ENCODE measurements around the gene PRKAG2. TPM values are rescaled to one million over a fixed set of nuclear protein-coding genes. Genes with fewer than 3 reads are reported as not detected.
"Not testable (repeated sequence)": the region's sequence is repeated elsewhere in the genome, so short reads cannot be mapped to it uniquely, and the experiment has no call there.

Gene PRKAG2
- polyA plus RNA-seq, 2 donors = 9.0 to 11.2 TPM

GRCh38 chr7:151752816-151753595 lies 123.9 kb downstream of the PRKAG2 start:
- no peaks in the 10 kb centered on the region for H3K9me3 ChIP-seq (ENCODE audit: control insufficient read depth in 2 of 2, insufficient read depth in 1 of 2, low read depth in 1 of 2, low read length in 1 of 2)
- H3K4me3 ChIP-seq (ENCODE audit: low read depth in 1 of 2, low read length in 2 of 2) = no peak overlapping the region
- H3K36me3 ChIP-seq (ENCODE audit: control insufficient read depth in 2 of 2, insufficient read depth in 2 of 2, low read length in 1 of 2) = no peaks in the 10 kb centered on the region
- WGBS, 2 donors = 95 to 96% methylated on average over 19 of the region's 19 CpGs
- no peak overlapping the region for H3K27ac ChIP-seq (ENCODE audit: low read depth in 2 of 2, low read length in 1 of 2)
- H3K4me1 ChIP-seq (ENCODE audit: control insufficient read depth in 2 of 2, insufficient read depth in 2 of 2, low read length in 1 of 2) = peaks cover 8 to 10% of the 10 kb centered on the region in 2 donors
- no peaks in the 10 kb centered on the region for H3K27me3 ChIP-seq (ENCODE audit: control insufficient read depth in 1 of 2, insufficient read depth in 2 of 2, low read length in 2 of 2)

GRCh38 chr7:151752037-151752436 lies 124.9 kb downstream of the PRKAG2 start:
- Histone ChIP-seq H3K4me3 (ENCODE audit: low read depth in 1 of 2, low read length in 2 of 2) (no peak overlapping the region), H3K9me3 (ENCODE audit: control insufficient read depth in 2 of 2, insufficient read depth in 1 of 2, low read depth in 1 of 2, low read length in 1 of 2) (no peaks in the 10 kb centered on the region), H3K27ac (ENCODE audit: low read depth in 2 of 2, low read length in 1 of 2) (no peak overlapping the region), H3K36me3 (ENCODE audit: control insufficient read depth in 2 of 2, insufficient read depth in 2 of 2, low read length in 1 of 2) (no peaks in the 10 kb centered on the region), H3K27me3 (ENCODE audit: control insufficient read depth in 1 of 2, insufficient read depth in 2 of 2, low read length in 2 of 2) (no peaks in the 10 kb centered on the region), H3K4me1 (ENCODE audit: control insufficient read depth in 2 of 2, insufficient read depth in 2 of 2, low read length in 1 of 2) (peaks cover 8 to 10% of the 10 kb centered on the region in 2 donors)
- WGBS, 2 donors = 97% methylated on average over 8 of the region's 8 CpGs

GRCh38 chr7:151748733-151749132 lies 128.2 kb downstream of the PRKAG2 start:
- no peak overlapping the region for H3K27ac ChIP-seq (ENCODE audit: low read depth in 2 of 2, low read length in 1 of 2)
- WGBS, 2 donors = 94 to 96% methylated on average over 15 of the region's 15 CpGs
- no peaks in the 10 kb centered on the region for H3K36me3 ChIP-seq (ENCODE audit: control insufficient read depth in 2 of 2, insufficient read depth in 2 of 2, low read length in 1 of 2)

GRCh38 chr7:151748021-151748420 lies 128.9 kb downstream of the PRKAG2 start:
- 82 to 84% methylated on average over 5 of the region's 5 CpGs for WGBS, 2 donors
- not testable (repeated sequence) for H3K9me3 ChIP-seq (ENCODE audit: control insufficient read depth in 2 of 2, insufficient read depth in 1 of 2, low read depth in 1 of 2, low read length in 1 of 2); H3K27ac ChIP-seq (ENCODE audit: low read depth in 2 of 2, low read length in 1 of 2); H3K27me3 ChIP-seq (ENCODE audit: control insufficient read depth in 1 of 2, insufficient read depth in 2 of 2, low read length in 2 of 2); H3K36me3 ChIP-seq (ENCODE audit: control insufficient read depth in 2 of 2, insufficient read depth in 2 of 2, low read length in 1 of 2); H3K4me1 ChIP-seq (ENCODE audit: control insufficient read depth in 2 of 2, insufficient read depth in 2 of 2, low read length in 1 of 2); H3K4me3 ChIP-seq (ENCODE audit: low read depth in 1 of 2, low read length in 2 of 2)

More at GRCh38 chr7:151748733-151749132, 128.2 kb downstream of the PRKAG2 start:
- H3K4me1 ChIP-seq (ENCODE audit: control insufficient read depth in 2 of 2, insufficient read depth in 2 of 2, low read length in 1 of 2) = no peaks in the 10 kb centered on the region
- no peak overlapping the region for H3K4me3 ChIP-seq (ENCODE audit: low read depth in 1 of 2, low read length in 2 of 2)
- H3K9me3 ChIP-seq (ENCODE audit: control insufficient read depth in 2 of 2, insufficient read depth in 1 of 2, low read depth in 1 of 2, low read length in 1 of 2) = no peaks in the 10 kb centered on the region
- no peaks in the 10 kb centered on the region for H3K27me3 ChIP-seq (ENCODE audit: control insufficient read depth in 1 of 2, insufficient read depth in 2 of 2, low read length in 2 of 2)

GRCh38 chr7:151745706-151746105 lies 131.2 kb downstream of the PRKAG2 start:
- Histone ChIP-seq H3K4me1 (ENCODE audit: control insufficient read depth in 2 of 2, insufficient read depth in 2 of 2, low read length in 1 of 2) (no peaks in the 10 kb centered on the region), H3K27ac (ENCODE audit: low read depth in 2 of 2, low read length in 1 of 2) (no peak overlapping the region), H3K9me3 (ENCODE audit: control insufficient read depth in 2 of 2, insufficient read depth in 1 of 2, low read depth in 1 of 2, low read length in 1 of 2) (no peaks in the 10 kb centered on the region), H3K4me3 (ENCODE audit: low read depth in 1 of 2, low read length in 2 of 2) (no peak overlapping the region), H3K27me3 (ENCODE audit: control insufficient read depth in 1 of 2, insufficient read depth in 2 of 2, low read length in 2 of 2) (no peaks in the 10 kb centered on the region), H3K36me3 (ENCODE audit: control insufficient read depth in 2 of 2, insufficient read depth in 2 of 2, low read length in 1 of 2) (no peaks in the 10 kb centered on the region)
- WGBS, 2 donors = 79 to 89% methylated on average over 11 of the region's 11 CpGs

- Histone ChIP-seq H3K9me3 (ENCODE audit: control insufficient read depth in 2 of 2, insufficient read depth in 1 of 2, low read depth in 1 of 2, low read length in 1 of 2) (no peaks in the 10 kb centered on the region), H3K4me1 (ENCODE audit: control insufficient read depth in 2 of 2, insufficient read depth in 2 of 2, low read length in 1 of 2) (no peaks in the 10 kb centered on the region), H3K4me3 (ENCODE audit: low read depth in 1 of 2, low read length in 2 of 2) (no peak overlapping the region), H3K27ac (ENCODE audit: low read depth in 2 of 2, low read length in 1 of 2) (no peak overlapping the region), H3K27me3 (ENCODE audit: control insufficient read depth in 1 of 2, insufficient read depth in 2 of 2, low read length in 2 of 2) (no peaks in the 10 kb centered on the region), H3K36me3 (ENCODE audit: control insufficient read depth in 2 of 2, insufficient read depth in 2 of 2, low read length in 1 of 2) (no peaks in the 10 kb centered on the region)
- 71 to 87% methylated on average over 33 of the region's 33 CpGs for WGBS, 2 donors
Observed at GRCh38 chr7:151744656-151745638, 132.0 kb downstream of the PRKAG2 start.

- Histone ChIP-seq H3K4me1 (ENCODE audit: control insufficient read depth in 2 of 2, insufficient read depth in 2 of 2, low read length in 1 of 2) (no peaks in the 10 kb centered on the region), H3K4me3 (ENCODE audit: low read depth in 1 of 2, low read length in 2 of 2) (no peak overlapping the region), H3K9me3 (ENCODE audit: control insufficient read depth in 2 of 2, insufficient read depth in 1 of 2, low read depth in 1 of 2, low read length in 1 of 2) (no peaks in the 10 kb centered on the region), H3K36me3 (ENCODE audit: control insufficient read depth in 2 of 2, insufficient read depth in 2 of 2, low read length in 1 of 2) (no peaks in the 10 kb centered on the region), H3K27me3 (ENCODE audit: control insufficient read depth in 1 of 2, insufficient read depth in 2 of 2, low read length in 2 of 2) (no peaks in the 10 kb centered on the region), H3K27ac (ENCODE audit: low read depth in 2 of 2, low read length in 1 of 2) (no peak overlapping the region)
- WGBS, 2 donors = 89 to 91% methylated on average over 18 of the region's 18 CpGs
Observed at GRCh38 chr7:151744051-151744580, 132.8 kb downstream of the PRKAG2 start.

GRCh38 chr7:151743481-151743983 lies 133.4 kb downstream of the PRKAG2 start:
- no peak overlapping the region for H3K27ac ChIP-seq (ENCODE audit: low read depth in 2 of 2, low read length in 1 of 2)
- H3K9me3 ChIP-seq (ENCODE audit: control insufficient read depth in 2 of 2, insufficient read depth in 1 of 2, low read depth in 1 of 2, low read length in 1 of 2) = no peaks in the 10 kb centered on the region
- H3K27me3 ChIP-seq (ENCODE audit: control insufficient read depth in 1 of 2, insufficient read depth in 2 of 2, low read length in 2 of 2) = no peaks in the 10 kb centered on the region
- no peaks in the 10 kb centered on the region for H3K4me1 ChIP-seq (ENCODE audit: control insufficient read depth in 2 of 2, insufficient read depth in 2 of 2, low read length in 1 of 2)
- H3K4me3 ChIP-seq (ENCODE audit: low read depth in 1 of 2, low read length in 2 of 2) = no peak overlapping the region
- no peaks in the 10 kb centered on the region for H3K36me3 ChIP-seq (ENCODE audit: control insufficient read depth in 2 of 2, insufficient read depth in 2 of 2, low read length in 1 of 2)
- WGBS, 2 donors = 79 to 80% methylated on average over 10 of the region's 10 CpGs

GRCh38 chr7:151742713-151743480 lies 134.0 kb downstream of the PRKAG2 start:
- no peaks in the 10 kb centered on the region for H3K36me3 ChIP-seq (ENCODE audit: control insufficient read depth in 2 of 2, insufficient read depth in 2 of 2, low read length in 1 of 2)
- no peak overlapping the region for H3K4me3 ChIP-seq (ENCODE audit: low read depth in 1 of 2, low read length in 2 of 2)
- no peaks in the 10 kb centered on the region for H3K4me1 ChIP-seq (ENCODE audit: control insufficient read depth in 2 of 2, insufficient read depth in 2 of 2, low read length in 1 of 2)
- H3K27me3 ChIP-seq (ENCODE audit: control insufficient read depth in 1 of 2, insufficient read depth in 2 of 2, low read length in 2 of 2) = no peaks in the 10 kb centered on the region
- no peaks in the 10 kb centered on the region for H3K9me3 ChIP-seq (ENCODE audit: control insufficient read depth in 2 of 2, insufficient read depth in 1 of 2, low read depth in 1 of 2, low read length in 1 of 2)
- no peak overlapping the region for H3K27ac ChIP-seq (ENCODE audit: low read depth in 2 of 2, low read length in 1 of 2)
- WGBS, 2 donors = 64 to 67% methylated on average over 18 of the region's 18 CpGs
